HG03066 (cell line): ENCODE measurements around the gene GUK1.

ENCODE experiments used
- ATAC-seq: cut with Tn5 transposase; IDR thresholded peaks from one replicate; pipeline ENCODE4 v1.9.1; 2021; ENCODE audit warnings: low read depth; ENCODE audit not compliant: unreplicated experiment

Gene GUK1

GRCh38 chr1:228139931-228140723, at the start of gene GUK1:
TSS of gene GUK1 (plus strand) at chr1:228140279. CDS start at chr1:228140303, 24 bp downstream.
- peak; percentile 88 for ATAC-seq

GRCh38 chr1:228090613-228091081, 49.4 kb upstream of the GUK1 start:
- no peak for ATAC-seq

GRCh38 chr1:228091084-228091483, 49.0 kb upstream of the GUK1 start:
- ATAC-seq: no peak

DNA sequence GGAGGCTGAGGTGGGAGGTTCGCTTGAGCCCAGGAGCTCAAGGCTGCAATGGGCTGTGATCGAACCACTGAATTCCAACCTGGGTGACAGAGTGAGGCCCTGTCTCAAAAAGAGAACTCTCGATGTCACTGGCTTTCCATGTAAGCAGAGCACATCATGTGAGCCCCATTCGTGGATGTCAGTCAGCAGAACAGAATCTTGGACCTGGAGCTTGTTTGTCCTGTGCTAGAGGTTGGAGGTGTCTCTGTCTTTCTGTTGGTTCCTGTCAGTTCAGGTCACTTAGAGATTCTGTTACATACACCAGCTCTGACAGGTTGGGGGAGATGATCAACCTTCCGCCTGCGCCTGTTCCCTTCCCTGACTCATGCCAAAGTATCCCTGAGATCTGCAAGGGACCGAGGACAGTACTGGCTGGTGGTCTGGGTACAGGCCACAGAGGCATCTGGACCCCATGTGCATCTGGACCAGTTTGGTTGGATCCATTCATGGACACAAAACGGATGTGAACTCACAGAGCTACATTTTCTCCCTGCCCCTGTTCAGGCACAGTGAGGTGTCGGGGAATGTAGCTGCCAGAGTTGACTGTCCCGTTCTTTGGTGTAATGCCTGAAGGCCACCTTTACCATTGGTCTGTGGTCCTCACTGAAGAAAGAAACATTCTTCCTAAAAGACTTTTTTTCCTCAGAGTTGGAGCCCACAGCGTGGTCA, 47.6 kb upstream of the GUK1 start:
- ATAC-seq: no peak

DNA sequence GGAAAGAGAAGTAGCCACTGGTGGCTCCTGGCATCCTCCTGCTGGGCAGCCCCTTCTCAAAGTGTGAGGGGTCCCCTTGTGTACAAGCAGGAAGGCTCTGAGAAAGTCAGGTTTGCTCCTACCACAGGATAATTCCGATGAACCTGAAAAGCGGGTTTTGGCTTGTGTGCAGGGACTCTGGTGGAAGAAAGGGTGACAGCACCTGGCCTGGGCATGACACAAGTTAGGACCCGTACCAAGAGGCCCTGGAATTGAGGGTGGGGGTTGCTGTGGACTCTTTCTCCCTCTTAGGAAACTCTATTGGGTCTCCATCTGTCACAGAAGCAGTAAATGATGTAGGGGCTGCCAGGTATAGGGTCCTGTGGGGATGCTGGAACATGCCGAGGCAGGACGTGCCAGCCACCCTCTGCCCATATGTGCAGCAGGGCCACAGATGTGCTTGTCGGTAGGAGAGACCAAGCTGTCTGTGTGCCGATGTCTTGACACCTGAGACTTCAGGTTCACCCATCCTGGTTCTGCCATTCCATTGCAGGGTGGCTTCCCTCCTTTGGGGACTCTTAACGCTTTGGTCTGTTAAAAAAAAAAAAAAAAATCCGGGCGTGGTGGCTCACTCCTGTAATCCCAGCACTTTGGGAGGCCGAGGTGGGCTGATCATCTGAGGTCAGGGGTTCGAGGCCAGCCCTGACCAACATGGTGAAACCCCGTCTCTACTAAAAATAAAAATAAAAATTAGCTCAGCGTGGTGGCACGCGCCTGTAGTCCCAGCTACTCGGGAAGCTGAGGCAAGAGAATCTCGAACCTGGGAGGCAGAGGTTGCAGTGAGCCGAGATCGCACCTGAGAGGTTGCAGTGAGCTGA, 46.8 kb upstream of the GUK1 start:
- no peak for ATAC-seq

GRCh38 chr1:228094432-228095016, 45.6 kb upstream of the GUK1 start:
- ATAC-seq: no peak

DNA sequence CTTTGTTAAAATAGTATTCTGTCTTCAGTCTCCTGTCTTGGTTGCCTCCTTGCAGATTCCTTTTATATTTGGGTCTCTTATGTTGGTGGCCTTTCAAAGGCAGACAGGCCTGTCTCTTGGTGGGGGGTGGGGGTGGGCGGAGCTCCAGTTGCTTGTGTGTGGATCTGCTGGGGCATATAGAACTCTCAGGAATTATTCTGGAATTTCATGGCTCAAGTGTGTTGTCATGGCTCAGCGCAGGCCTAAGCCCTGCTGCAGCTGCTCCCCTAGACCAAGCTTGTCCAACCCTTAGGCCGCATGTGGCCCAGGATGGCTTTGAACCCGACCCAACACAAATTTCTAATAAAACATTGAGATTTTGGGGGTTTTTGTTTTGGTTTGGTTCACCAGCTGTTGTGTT, 44.9 kb upstream of the GUK1 start:
- ATAC-seq: no peak

- ATAC-seq: no peak
These were observed 44.1 kb upstream of the GUK1 start for GRCh38 chr1:228095938-228096337.

GRCh38 chr1:228096416-228097332, 43.4 kb upstream of the GUK1 start:
- ATAC-seq: no peak

- ATAC-seq: no peak
These were observed 42.6 kb upstream of the GUK1 start for GRCh38 chr1:228097333-228098081.

- ATAC-seq: no peak
These were observed 41.7 kb upstream of the GUK1 start for GRCh38 chr1:228098323-228098931.

- ATAC-seq: no peak
These were observed 40.7 kb upstream of the GUK1 start for GRCh38 chr1:228099331-228099732.

DNA sequence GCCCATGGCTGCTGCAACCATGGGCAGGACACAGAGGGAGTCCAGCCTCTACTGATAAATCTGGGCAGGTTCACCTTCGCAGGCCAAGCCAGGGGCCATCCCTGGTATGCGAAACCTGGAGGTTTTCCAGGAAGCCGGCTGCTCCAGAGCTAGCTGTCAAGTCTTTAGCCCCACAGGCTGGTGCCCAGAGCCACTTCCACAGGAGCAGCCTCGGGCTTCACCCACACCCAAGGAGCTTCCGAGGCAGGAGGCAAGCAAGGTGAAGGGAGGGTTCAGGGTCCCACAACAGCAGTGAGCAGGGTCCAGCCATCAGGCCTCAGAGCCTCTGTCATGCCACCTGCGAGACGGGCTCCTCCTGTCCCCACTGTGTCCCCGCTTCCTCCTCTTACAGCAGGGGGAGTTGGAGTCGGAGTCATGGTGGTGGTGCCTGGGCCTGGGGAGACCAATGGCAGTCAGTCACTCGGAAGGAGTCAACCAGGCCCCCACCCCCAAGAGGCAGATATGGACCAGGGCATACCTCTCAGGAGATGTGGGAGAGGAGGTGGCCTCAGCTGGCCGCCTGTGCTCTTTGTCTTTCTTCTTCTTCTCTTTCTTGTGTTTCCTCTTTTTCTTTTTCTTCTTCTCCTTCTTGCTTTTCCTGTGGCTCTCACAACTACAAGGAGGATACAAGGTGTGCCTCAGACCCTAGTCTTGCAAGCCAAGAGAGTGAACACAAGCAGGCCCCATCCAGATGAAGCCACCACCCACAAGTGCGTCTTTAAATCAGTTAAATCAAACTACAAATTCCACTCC, 39.1 kb upstream of the GUK1 start:
- no peak for ATAC-seq

GRCh38 chr1:228101614-228101993, 38.5 kb upstream of the GUK1 start:
- no peak for ATAC-seq

GRCh38 chr1:228101994-228102790, 37.9 kb upstream of the GUK1 start:
- peak; percentile 27 for ATAC-seq

DNA sequence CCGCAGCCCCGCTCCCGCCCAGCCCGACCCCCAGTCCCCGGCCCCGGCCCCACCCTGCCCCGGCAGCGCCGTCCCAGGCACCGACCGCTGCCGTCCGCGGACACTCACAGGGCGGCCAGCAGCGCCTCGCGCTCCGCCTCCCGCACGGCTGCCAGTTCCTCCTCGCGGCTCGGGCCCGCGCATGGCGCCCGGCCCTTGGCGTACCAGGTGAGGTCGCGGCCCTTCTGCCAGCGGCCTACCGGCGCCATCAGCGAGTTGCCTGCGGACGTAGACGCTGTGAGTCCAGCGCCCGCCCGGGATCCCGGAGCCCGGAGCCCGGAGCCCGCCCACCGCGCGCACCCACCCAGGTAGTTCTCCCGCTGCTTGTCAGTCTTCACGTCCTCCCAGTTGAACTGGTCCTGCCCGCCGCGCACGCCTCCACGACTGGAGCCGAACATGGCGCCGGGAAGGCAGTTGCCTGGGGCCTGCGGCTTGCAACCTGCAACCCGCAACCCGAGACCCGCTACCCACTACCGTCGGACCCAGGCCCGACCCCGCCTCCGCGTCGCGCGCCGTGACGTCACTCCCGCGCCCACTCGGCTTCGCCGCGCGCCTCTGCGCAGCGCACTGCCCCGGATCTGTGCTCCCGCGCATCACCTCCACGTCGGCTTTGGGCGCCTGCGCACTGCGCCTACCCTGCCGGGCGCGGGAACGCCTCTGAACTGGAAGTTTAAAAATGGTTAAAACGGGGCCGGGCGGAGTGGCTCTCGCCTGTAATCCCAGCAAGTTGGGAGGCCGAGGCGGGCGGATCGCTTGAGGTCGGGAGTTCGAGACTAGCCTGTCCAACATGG, 37.1 kb upstream of the GUK1 start, which contains the start of gene C1orf35:
Gene C1orf35, minus strand, starts transcription at position 535 of the 830 bp plus-strand sequence. Its CDS starts 98 bp downstream, at position 437.
- ATAC-seq: peak; percentile 65
